Chondrocyte (in vitro differentiated cells): Measurements from ENCODE around the gene OR8B12. TPM values are rescaled to one million over a fixed set of nuclear protein-coding genes. Genes with fewer than 3 reads are reported as not detected.

Experiments used
- DNase-seq: peaks from one replicate; pipeline ENCODE4 v3.0.0; 2021; ENCODE audit warnings: mixed read lengths, low spot score
- H3K27ac Mint-ChIP-seq: one replicate; pipeline ENCODE4 v1.8.0; 2021; ENCODE audit warnings: mild to moderate bottlenecking, moderate library complexity, mixed read lengths; ENCODE audit not compliant: unreplicated experiment
- H3K27me3 Mint-ChIP-seq: 2 replicates; pipeline ENCODE4 v1.8.0; 2021; ENCODE audit warnings: low read depth, mixed read lengths
- H3K36me3 Mint-ChIP-seq: 2 replicates; pipeline ENCODE4 v1.8.0; 2021; ENCODE audit warnings: low read depth, mixed read lengths
- H3K4me1 Mint-ChIP-seq: 2 replicates; pipeline ENCODE4 v1.8.0; 2021; ENCODE audit warnings: low read depth, mild to moderate bottlenecking, mixed read lengths
- H3K4me3 Mint-ChIP-seq: one replicate; pipeline ENCODE4 v1.8.0; 2021; ENCODE audit warnings: mild to moderate bottlenecking, moderate library complexity, mixed read lengths; ENCODE audit not compliant: unreplicated experiment
- H3K9me3 Mint-ChIP-seq: 2 replicates; pipeline ENCODE4 v1.8.0; 2021; ENCODE audit warnings: low read depth, mixed read lengths
- CTCF ChIP-seq: fragments of 200-600 bp; sonication (generic); IDR thresholded peaks from 2 replicates; pipeline ENCODE4 v1.5.0; 2021; ENCODE audit warnings: antibody characterized with exemption, mild to moderate bottlenecking, moderate library complexity
- total RNA-seq: library from RNA; stranded (reverse); gene quantifications from 3 replicates; pipeline ENCODE4 v1.2.1, GENCODE V29; 2021

Gene OR8B12
- total RNA-seq, 1 donor from 2014 or later: not detected

- Mint-ChIP-seq H3K36me3 (no peaks in the 10 kb centered on the region), H3K27ac (no peak overlapping the region), H3K27me3 (peaks cover 41% of the 10 kb centered on the region), H3K4me3 (no peak overlapping the region), H3K4me1 (no peaks in the 10 kb centered on the region), H3K9me3 (no peaks in the 10 kb centered on the region)
- DNase-seq: no peak
- TF ChIP-seq CTCF: no peak
Measured at GRCh38 chr11:124543145-124543544, 309 bp downstream of the OR8B12 start.

GRCh38 chr11:124541204-124541603 lies 2.2 kb downstream of the OR8B12 start:
- H3K4me1 Mint-ChIP-seq: no peaks in the 10 kb centered on the region
- no peak overlapping the region for H3K27ac Mint-ChIP-seq
- no peaks in the 10 kb centered on the region for H3K36me3 Mint-ChIP-seq
- H3K27me3 Mint-ChIP-seq: peaks cover 42% of the 10 kb centered on the region
- DNase-seq: no peak
- no peak for TF ChIP-seq CTCF
- no peaks in the 10 kb centered on the region for H3K9me3 Mint-ChIP-seq
- H3K4me3 Mint-ChIP-seq: no peak overlapping the region

- Mint-ChIP-seq H3K27ac (no peak overlapping the region), H3K27me3 (peaks cover 32% of the 10 kb centered on the region), H3K4me1 (no peaks in the 10 kb centered on the region), H3K4me3 (no peak overlapping the region), H3K36me3 (no peaks in the 10 kb centered on the region), H3K9me3 (no peaks in the 10 kb centered on the region)
- DNase-seq: no peak
- no peak for TF ChIP-seq CTCF
Measured at GRCh38 chr11:124538019-124538418, 5.4 kb downstream of the OR8B12 start.

- Mint-ChIP-seq H3K36me3 (no peaks in the 10 kb centered on the region), H3K4me1 (no peaks in the 10 kb centered on the region), H3K27me3 (peaks cover 27% of the 10 kb centered on the region), H3K9me3 (no peaks in the 10 kb centered on the region), H3K4me3 (no peak overlapping the region), H3K27ac (no peak overlapping the region)
- DNase-seq: no peak
- no peak for TF ChIP-seq CTCF
Measured at GRCh38 chr11:124536520-124536919, 6.9 kb downstream of the OR8B12 start.

GRCh38 chr11:124535552-124536232 lies 7.8 kb downstream of the OR8B12 start:
- Mint-ChIP-seq H3K4me3 (no peak overlapping the region), H3K4me1 (no peaks in the 10 kb centered on the region), H3K9me3 (no peaks in the 10 kb centered on the region), H3K27ac (no peak overlapping the region), H3K36me3 (no peaks in the 10 kb centered on the region), H3K27me3 (peaks cover 27% of the 10 kb centered on the region)
- DNase-seq: no peak
- no peak for TF ChIP-seq CTCF
